HEK293 (cell line): Measurements from ENCODE around the gene RINL.

Experiments used
- KLF8 ChIP-seq: fragments of 450-650 bp; formaldehyde crosslinking; IDR thresholded peaks from 2 replicates; pipeline ENCODE4 v1.5.1; 2016; ENCODE audit warnings: missing biosample characterization, missing genetic modification characterization
- SP7 ChIP-seq: fragments of 450-650 bp; formaldehyde crosslinking; IDR thresholded peaks from 2 replicates; pipeline ENCODE4 v1.5.1; 2016; ENCODE audit warnings: missing biosample characterization, missing genetic modification characterization
- ZBTB1 ChIP-seq: fragments of 450-650 bp; formaldehyde crosslinking; IDR thresholded peaks from 2 replicates; pipeline ENCODE4 v1.5.1; 2016; ENCODE audit warnings: missing biosample characterization, missing genetic modification characterization
- ZBTB20 ChIP-seq: fragments of 450-650 bp; formaldehyde crosslinking; IDR thresholded peaks from 2 replicates; pipeline ENCODE4 v1.5.1; 2016; ENCODE audit warnings: missing biosample characterization, missing genetic modification characterization
- ZBTB21 ChIP-seq: fragments of 450-650 bp; formaldehyde crosslinking; IDR thresholded peaks from 2 replicates; pipeline ENCODE4 v1.5.1; 2017; ENCODE audit warnings: missing biosample characterization, missing genetic modification characterization
- ZBTB8A ChIP-seq: fragments of 450-650 bp; formaldehyde crosslinking; IDR thresholded peaks from 2 replicates; pipeline ENCODE4 v1.5.1; 2016; ENCODE audit warnings: missing biosample characterization, missing genetic modification characterization
- ZFP37 ChIP-seq: fragments of 450-650 bp; formaldehyde crosslinking; IDR thresholded peaks from 2 replicates; pipeline ENCODE4 v1.5.1; 2016; ENCODE audit warnings: missing biosample characterization, missing genetic modification characterization
- ZNF10 ChIP-seq: fragments of 450-650 bp; formaldehyde crosslinking; IDR thresholded peaks from 2 replicates; pipeline ENCODE4 v1.5.1; 2017; ENCODE audit warnings: missing biosample characterization, missing genetic modification characterization
- ZNF2 ChIP-seq: fragments of 450-650 bp; formaldehyde crosslinking; IDR thresholded peaks from 2 replicates; pipeline ENCODE4 v1.5.1; 2016; ENCODE audit warnings: missing biosample characterization, missing genetic modification characterization
- ZNF302 ChIP-seq: fragments of 450-650 bp; formaldehyde crosslinking; IDR thresholded peaks from 2 replicates; pipeline ENCODE4 v1.5.1; 2016; ENCODE audit warnings: missing biosample characterization, missing genetic modification characterization, low read depth
- ZNF416 ChIP-seq: fragments of 450-650 bp; formaldehyde crosslinking; IDR thresholded peaks from 2 replicates; pipeline ENCODE4 v1.5.1; 2016; ENCODE audit warnings: missing biosample characterization, missing genetic modification characterization
- ZNF600 ChIP-seq: fragments of 450-650 bp; formaldehyde crosslinking; IDR thresholded peaks from 2 replicates; pipeline ENCODE4 v1.5.1; 2016; ENCODE audit warnings: missing biosample characterization, missing genetic modification characterization
- ZNF621 ChIP-seq: fragments of 450-650 bp; formaldehyde crosslinking; IDR thresholded peaks from 2 replicates; pipeline ENCODE4 v1.5.1; 2017; ENCODE audit warnings: missing biosample characterization, missing genetic modification characterization
- ZNF677 ChIP-seq: fragments of 450-650 bp; IDR thresholded peaks from 2 replicates; pipeline ENCODE4 v1.5.0; 2018; ENCODE audit warnings: missing biosample characterization, mild to moderate bottlenecking, missing genetic modification characterization, moderate library complexity
- ZNF701 ChIP-seq: fragments of 450-650 bp; formaldehyde crosslinking; IDR thresholded peaks from 2 replicates; pipeline ENCODE4 v1.5.1; 2016; ENCODE audit warnings: missing biosample characterization, missing genetic modification characterization
- TF ChIP-seq, protein P1 (sequence below): fragments of 450-650 bp; formaldehyde crosslinking; IDR thresholded peaks from 2 replicates; pipeline ENCODE4 v1.5.1; 2016; ENCODE audit warnings: missing biosample characterization, missing genetic modification characterization
- TF ChIP-seq, protein P2 (sequence below): fragments of 450-650 bp; formaldehyde crosslinking; IDR thresholded peaks from 2 replicates; pipeline ENCODE4 v1.5.1; 2017; ENCODE audit warnings: missing biosample characterization, missing genetic modification characterization
- TF ChIP-seq, protein P3 (sequence below): fragments of 450-650 bp; formaldehyde crosslinking; IDR thresholded peaks from 2 replicates; pipeline ENCODE4 v1.5.1; 2016; ENCODE audit warnings: missing biosample characterization, missing genetic modification characterization
- TF ChIP-seq, protein P4 (sequence below): fragments of 450-650 bp; formaldehyde crosslinking; IDR thresholded peaks from 2 replicates; pipeline ENCODE4 v1.5.1; 2016; ENCODE audit warnings: missing biosample characterization, missing genetic modification characterization, borderline replicate concordance
- TF ChIP-seq, protein P5 (sequence below): fragments of 450-650 bp; formaldehyde crosslinking; IDR thresholded peaks from 2 replicates; pipeline ENCODE4 v1.5.1; 2016; ENCODE audit warnings: missing biosample characterization, missing genetic modification characterization
- TF ChIP-seq, protein P6 (sequence below): fragments of 450-650 bp; formaldehyde crosslinking; IDR thresholded peaks from 2 replicates; pipeline ENCODE4 v1.5.1; 2016; ENCODE audit warnings: missing biosample characterization, missing genetic modification characterization
- TF ChIP-seq, protein P7 (sequence below): fragments of 450-650 bp; formaldehyde crosslinking; IDR thresholded peaks from 2 replicates; pipeline ENCODE4 v1.5.1; 2017; ENCODE audit warnings: missing biosample characterization, missing genetic modification characterization

Gene RINL

DNA sequence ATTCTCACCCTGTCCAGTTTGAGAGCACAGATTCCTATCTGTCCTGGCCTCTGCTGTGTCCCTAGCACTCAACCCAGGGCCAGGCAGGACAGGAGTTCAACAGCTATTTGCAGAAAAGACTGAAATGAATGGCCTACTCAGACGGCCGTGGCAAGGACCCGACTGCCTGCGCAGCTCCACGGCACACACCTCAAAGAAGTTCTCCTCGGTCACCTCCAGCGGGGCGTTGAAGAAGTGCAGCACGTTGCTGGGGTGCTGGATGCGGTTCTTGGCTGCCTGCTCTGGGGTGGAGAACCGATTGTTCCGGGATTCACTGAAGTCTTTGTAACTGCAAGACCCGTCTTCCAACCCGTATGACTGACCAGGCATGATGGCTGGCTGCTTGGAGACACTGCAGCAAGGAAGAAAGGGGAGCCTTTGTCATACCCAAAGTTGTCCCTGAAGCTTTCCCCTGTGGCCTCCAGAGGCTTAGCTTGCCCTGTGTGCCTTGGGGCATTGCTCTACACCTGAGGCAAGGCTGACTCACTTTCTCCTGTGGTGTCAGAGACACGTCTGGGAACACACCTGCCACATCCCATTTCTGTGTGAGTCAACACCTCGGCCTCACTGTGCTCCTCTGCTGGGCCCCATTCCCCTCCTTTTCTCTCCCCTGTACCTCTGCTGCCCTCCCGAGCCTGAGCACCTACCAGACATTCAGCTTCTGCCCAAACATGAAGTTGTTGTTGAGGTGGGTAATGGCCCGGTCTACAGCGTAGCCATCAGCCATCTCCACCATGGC lies 39.7 kb downstream of the RINL start (continued):
- TF ChIP-seq ZNF600 (tag by site-specific recombination) (peak; percentile 33), ZNF302 (no peak), ZNF2 (tag by site-specific recombination) (no peak), ZBTB8A (tag by site-specific recombination) (no peak), ZNF621 (tag by site-specific recombination) (no peak), ZNF416 (no peak), ZNF10 (no peak), ZBTB20 (tag by site-specific recombination) (0 out of 2 replicates have a peak, but pooled peaks have one; percentile 16), KLF8 (peak; percentile 38; the same call in 1 of the 2 replicates), ZFP37 (tag by site-specific recombination) (peak; percentile 73), ZNF677 (no peak), ZNF701 (tag by site-specific recombination) (no peak), SP7 (tag by site-specific recombination) (0 out of 2 replicates have a peak, but pooled peaks have one; percentile 39), ZBTB1 (no peak), ZBTB21 (no peak)
- TF ChIP-seq, protein P1, sequence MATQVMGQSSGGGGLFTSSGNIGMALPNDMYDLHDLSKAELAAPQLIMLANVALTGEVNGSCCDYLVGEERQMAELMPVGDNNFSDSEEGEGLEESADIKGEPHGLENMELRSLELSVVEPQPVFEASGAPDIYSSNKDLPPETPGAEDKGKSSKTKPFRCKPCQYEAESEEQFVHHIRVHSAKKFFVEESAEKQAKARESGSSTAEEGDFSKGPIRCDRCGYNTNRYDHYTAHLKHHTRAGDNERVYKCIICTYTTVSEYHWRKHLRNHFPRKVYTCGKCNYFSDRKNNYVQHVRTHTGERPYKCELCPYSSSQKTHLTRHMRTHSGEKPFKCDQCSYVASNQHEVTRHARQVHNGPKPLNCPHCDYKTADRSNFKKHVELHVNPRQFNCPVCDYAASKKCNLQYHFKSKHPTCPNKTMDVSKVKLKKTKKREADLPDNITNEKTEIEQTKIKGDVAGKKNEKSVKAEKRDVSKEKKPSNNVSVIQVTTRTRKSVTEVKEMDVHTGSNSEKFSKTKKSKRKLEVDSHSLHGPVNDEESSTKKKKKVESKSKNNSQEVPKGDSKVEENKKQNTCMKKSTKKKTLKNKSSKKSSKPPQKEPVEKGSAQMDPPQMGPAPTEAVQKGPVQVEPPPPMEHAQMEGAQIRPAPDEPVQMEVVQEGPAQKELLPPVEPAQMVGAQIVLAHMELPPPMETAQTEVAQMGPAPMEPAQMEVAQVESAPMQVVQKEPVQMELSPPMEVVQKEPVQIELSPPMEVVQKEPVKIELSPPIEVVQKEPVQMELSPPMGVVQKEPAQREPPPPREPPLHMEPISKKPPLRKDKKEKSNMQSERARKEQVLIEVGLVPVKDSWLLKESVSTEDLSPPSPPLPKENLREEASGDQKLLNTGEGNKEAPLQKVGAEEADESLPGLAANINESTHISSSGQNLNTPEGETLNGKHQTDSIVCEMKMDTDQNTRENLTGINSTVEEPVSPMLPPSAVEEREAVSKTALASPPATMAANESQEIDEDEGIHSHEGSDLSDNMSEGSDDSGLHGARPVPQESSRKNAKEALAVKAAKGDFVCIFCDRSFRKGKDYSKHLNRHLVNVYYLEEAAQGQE (tag by site-specific recombination): no peak
- TF ChIP-seq, protein P2, sequence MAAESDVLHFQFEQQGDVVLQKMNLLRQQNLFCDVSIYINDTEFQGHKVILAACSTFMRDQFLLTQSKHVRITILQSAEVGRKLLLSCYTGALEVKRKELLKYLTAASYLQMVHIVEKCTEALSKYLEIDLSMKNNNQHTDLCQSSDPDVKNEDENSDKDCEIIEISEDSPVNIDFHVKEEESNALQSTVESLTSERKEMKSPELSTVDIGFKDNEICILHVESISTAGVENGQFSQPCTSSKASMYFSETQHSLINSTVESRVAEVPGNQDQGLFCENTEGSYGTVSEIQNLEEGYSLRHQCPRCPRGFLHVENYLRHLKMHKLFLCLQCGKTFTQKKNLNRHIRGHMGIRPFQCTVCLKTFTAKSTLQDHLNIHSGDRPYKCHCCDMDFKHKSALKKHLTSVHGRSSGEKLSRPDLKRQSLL (tag by site-specific recombination): no peak
- TF ChIP-seq, protein P3, sequence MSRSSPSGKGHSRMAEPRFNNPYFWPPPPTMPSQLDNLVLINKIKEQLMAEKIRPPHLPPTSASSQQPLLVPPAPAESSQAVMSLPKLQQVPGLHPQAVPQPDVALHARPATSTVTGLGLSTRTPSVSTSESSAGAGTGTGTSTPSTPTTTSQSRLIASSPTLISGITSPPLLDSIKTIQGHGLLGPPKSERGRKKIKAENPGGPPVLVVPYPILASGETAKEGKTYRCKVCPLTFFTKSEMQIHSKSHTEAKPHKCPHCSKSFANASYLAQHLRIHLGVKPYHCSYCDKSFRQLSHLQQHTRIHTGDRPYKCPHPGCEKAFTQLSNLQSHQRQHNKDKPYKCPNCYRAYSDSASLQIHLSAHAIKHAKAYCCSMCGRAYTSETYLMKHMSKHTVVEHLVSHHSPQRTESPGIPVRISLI: no peak
- TF ChIP-seq, protein P4, sequence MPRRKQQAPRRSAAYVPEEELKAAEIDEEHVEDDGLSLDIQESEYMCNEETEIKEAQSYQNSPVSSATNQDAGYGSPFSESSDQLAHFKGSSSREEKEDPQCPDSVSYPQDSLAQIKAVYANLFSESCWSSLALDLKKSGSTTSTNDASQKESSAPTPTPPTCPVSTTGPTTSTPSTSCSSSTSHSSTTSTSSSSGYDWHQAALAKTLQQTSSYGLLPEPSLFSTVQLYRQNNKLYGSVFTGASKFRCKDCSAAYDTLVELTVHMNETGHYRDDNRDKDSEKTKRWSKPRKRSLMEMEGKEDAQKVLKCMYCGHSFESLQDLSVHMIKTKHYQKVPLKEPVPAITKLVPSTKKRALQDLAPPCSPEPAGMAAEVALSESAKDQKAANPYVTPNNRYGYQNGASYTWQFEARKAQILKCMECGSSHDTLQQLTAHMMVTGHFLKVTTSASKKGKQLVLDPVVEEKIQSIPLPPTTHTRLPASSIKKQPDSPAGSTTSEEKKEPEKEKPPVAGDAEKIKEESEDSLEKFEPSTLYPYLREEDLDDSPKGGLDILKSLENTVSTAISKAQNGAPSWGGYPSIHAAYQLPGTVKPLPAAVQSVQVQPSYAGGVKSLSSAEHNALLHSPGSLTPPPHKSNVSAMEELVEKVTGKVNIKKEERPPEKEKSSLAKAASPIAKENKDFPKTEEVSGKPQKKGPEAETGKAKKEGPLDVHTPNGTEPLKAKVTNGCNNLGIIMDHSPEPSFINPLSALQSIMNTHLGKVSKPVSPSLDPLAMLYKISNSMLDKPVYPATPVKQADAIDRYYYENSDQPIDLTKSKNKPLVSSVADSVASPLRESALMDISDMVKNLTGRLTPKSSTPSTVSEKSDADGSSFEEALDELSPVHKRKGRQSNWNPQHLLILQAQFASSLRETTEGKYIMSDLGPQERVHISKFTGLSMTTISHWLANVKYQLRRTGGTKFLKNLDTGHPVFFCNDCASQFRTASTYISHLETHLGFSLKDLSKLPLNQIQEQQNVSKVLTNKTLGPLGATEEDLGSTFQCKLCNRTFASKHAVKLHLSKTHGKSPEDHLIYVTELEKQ (tag by site-specific recombination): no peak
- TF ChIP-seq, protein P5, sequence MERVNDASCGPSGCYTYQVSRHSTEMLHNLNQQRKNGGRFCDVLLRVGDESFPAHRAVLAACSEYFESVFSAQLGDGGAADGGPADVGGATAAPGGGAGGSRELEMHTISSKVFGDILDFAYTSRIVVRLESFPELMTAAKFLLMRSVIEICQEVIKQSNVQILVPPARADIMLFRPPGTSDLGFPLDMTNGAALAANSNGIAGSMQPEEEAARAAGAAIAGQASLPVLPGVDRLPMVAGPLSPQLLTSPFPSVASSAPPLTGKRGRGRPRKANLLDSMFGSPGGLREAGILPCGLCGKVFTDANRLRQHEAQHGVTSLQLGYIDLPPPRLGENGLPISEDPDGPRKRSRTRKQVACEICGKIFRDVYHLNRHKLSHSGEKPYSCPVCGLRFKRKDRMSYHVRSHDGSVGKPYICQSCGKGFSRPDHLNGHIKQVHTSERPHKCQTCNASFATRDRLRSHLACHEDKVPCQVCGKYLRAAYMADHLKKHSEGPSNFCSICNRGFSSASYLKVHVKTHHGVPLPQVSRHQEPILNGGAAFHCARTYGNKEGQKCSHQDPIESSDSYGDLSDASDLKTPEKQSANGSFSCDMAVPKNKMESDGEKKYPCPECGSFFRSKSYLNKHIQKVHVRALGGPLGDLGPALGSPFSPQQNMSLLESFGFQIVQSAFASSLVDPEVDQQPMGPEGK (tag by site-specific recombination): 0 out of 2 replicates have a peak, but pooled peaks have one; percentile 39
- TF ChIP-seq, protein P6, sequence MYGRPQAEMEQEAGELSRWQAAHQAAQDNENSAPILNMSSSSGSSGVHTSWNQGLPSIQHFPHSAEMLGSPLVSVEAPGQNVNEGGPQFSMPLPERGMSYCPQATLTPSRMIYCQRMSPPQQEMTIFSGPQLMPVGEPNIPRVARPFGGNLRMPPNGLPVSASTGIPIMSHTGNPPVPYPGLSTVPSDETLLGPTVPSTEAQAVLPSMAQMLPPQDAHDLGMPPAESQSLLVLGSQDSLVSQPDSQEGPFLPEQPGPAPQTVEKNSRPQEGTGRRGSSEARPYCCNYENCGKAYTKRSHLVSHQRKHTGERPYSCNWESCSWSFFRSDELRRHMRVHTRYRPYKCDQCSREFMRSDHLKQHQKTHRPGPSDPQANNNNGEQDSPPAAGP: peak; percentile 77
- TF ChIP-seq, protein P7, sequence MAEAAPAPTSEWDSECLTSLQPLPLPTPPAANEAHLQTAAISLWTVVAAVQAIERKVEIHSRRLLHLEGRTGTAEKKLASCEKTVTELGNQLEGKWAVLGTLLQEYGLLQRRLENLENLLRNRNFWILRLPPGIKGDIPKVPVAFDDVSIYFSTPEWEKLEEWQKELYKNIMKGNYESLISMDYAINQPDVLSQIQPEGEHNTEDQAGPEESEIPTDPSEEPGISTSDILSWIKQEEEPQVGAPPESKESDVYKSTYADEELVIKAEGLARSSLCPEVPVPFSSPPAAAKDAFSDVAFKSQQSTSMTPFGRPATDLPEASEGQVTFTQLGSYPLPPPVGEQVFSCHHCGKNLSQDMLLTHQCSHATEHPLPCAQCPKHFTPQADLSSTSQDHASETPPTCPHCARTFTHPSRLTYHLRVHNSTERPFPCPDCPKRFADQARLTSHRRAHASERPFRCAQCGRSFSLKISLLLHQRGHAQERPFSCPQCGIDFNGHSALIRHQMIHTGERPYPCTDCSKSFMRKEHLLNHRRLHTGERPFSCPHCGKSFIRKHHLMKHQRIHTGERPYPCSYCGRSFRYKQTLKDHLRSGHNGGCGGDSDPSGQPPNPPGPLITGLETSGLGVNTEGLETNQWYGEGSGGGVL: 0 out of 2 replicates have a peak, but pooled peaks have one; percentile 12
